IMR-90 (cell line): ENCODE measurements around the gene S1PR2. TPM values are rescaled to one million over a fixed set of nuclear protein-coding genes. Genes with fewer than 3 reads are reported as not detected.

Source experiments
- ATAC-seq: fragments of 200-7000 bp; cut with Tn5 transposase; 2 replicates; pipeline ENCODE4 v1.9.1; 2020; ENCODE audit warnings: low read depth, mild to moderate bottlenecking, moderate library complexity
- BruUV-seq: library from RNA; stranded (reverse); fragments of 400-500 nt; replicated peaks from 2 replicates; lab custom pipeline; 2021; lab: Mats Ljungman, UMichigan
- CTCF ChIA-PET: fragments of 300-600 bp; formaldehyde crosslinking; extraction: SDS; loops from one replicate; lab custom pipeline; 2021; ENCODE audit warnings: antibody characterized with exemption; lab: Yijun Ruan, JAX
- POLR2A ChIA-PET: fragments of 300-600 bp; sonication (Branson Sonifier 250); formaldehyde crosslinking; loops from one replicate; lab custom pipeline; 2022; ENCODE audit warnings: antibody characterized with exemption; ENCODE audit not compliant: unreplicated experiment; lab: Charles Lee
- DNase-seq: peaks from one replicate; pipeline ENCODE4 v3.0.0; 2013
- H2AFZ ChIP-seq: replicated peaks from 2 replicates; pipeline ENCODE3; 2013; ENCODE audit warnings: low read length, mild to moderate bottlenecking; ENCODE audit not compliant: poor library complexity
- H2AK5ac ChIP-seq: 2 replicates; pipeline ENCODE4 v1.6.1; 2013; ENCODE audit warnings: low read depth, low read length, inconsistent platforms
- H2AK9ac ChIP-seq: replicated peaks from 2 replicates; pipeline ENCODE3; 2013; ENCODE audit warnings: mild to moderate bottlenecking, low read depth, low read length, moderate library complexity; ENCODE audit not compliant: poor library complexity
- H2BK120ac ChIP-seq: 2 replicates; pipeline ENCODE4 v1.6.1; 2013; ENCODE audit warnings: low read depth, low read length, inconsistent platforms
- H2BK15ac ChIP-seq: 3 replicates; pipeline ENCODE4 v1.6.1; 2013; ENCODE audit warnings: low read depth, low read length, inconsistent platforms
- H2BK20ac ChIP-seq: 2 replicates; pipeline ENCODE4 v1.6.1; 2013; ENCODE audit warnings: low read depth, mild to moderate bottlenecking, inconsistent platforms, low read length, moderate library complexity
- H2BK5ac ChIP-seq: 2 replicates; pipeline ENCODE4 v1.6.1; 2013; ENCODE audit warnings: mild to moderate bottlenecking, low read depth, low read length, inconsistent platforms; ENCODE audit not compliant: poor library complexity, severe bottlenecking
- H3K14ac ChIP-seq: replicated peaks from 2 replicates; pipeline ENCODE4 v1.6.1; 2013; ENCODE audit warnings: low read depth, low read length, inconsistent platforms
- H3K18ac ChIP-seq: 2 replicates; pipeline ENCODE4 v1.6.1; 2013; ENCODE audit warnings: low read depth, low read length, control low read depth
- H3K23ac ChIP-seq: 2 replicates; pipeline ENCODE4 v1.6.1; 2013; ENCODE audit warnings: low read depth, low read length, inconsistent platforms
- H3K27ac ChIP-seq: 2 replicates; pipeline ENCODE4 v1.5.1; 2013; ENCODE audit warnings: mild to moderate bottlenecking, control low read depth, low read length; ENCODE audit not compliant: insufficient read depth
- H3K27me3 ChIP-seq: 2 replicates; pipeline ENCODE4 v1.6.1; 2013; ENCODE audit warnings: low read length; ENCODE audit not compliant: control insufficient read depth, insufficient read depth
- H3K36me3 ChIP-seq: 2 replicates; pipeline ENCODE4 v1.6.1; 2013; ENCODE audit warnings: low read length, mixed read lengths; ENCODE audit not compliant: control insufficient read depth, insufficient read depth
- H3K4ac ChIP-seq: 2 replicates; pipeline ENCODE4 v1.6.1; 2013; ENCODE audit warnings: low read depth, low read length, inconsistent platforms
- H3K4me1 ChIP-seq: 2 replicates; pipeline ENCODE4 v1.6.1; 2013; ENCODE audit warnings: low read length, mixed read lengths; ENCODE audit not compliant: control insufficient read depth, insufficient read depth
- H3K4me2 ChIP-seq: 2 replicates; pipeline ENCODE4 v1.6.1; 2013; ENCODE audit warnings: low read depth, mild to moderate bottlenecking, control low read depth, low read length, moderate library complexity
- H3K4me3 ChIP-seq: 2 replicates; pipeline ENCODE4 v1.5.1; 2013; ENCODE audit warnings: low read depth, mild to moderate bottlenecking, control low read depth, low read length, moderate library complexity; ENCODE audit not compliant: insufficient read depth
- H3K56ac ChIP-seq: 2 replicates; pipeline ENCODE4 v1.6.1; 2013; ENCODE audit warnings: low read length, inconsistent platforms; ENCODE audit not compliant: insufficient read depth; ENCODE audit errors: extremely low read depth
- H3K79me1 ChIP-seq, 2 experiments: 2 replicates each; pipeline ENCODE4 v1.6.1; 2013; ENCODE audit warnings: low read length in 2 of 2, inconsistent platforms in 1 of 2, low read depth in 1 of 2
- H3K9ac ChIP-seq: 2 replicates; pipeline ENCODE4 v1.6.1; 2013; ENCODE audit warnings: low read depth, low read length, control low read depth
- H3K9me1 ChIP-seq: 2 replicates; pipeline ENCODE4 v1.6.1; 2013; ENCODE audit warnings: low read length, inconsistent platforms; ENCODE audit not compliant: insufficient read depth
- H3K9me3 ChIP-seq: 2 replicates; pipeline ENCODE4 v1.6.1; 2013; ENCODE audit warnings: low read length; ENCODE audit not compliant: control insufficient read depth, insufficient read depth
- H4K20me1 ChIP-seq: 2 replicates; pipeline ENCODE4 v1.6.1; 2013; ENCODE audit warnings: low read length, inconsistent platforms; ENCODE audit not compliant: insufficient read depth
- H4K5ac ChIP-seq: 2 replicates; pipeline ENCODE4 v1.6.1; 2013; ENCODE audit warnings: mild to moderate bottlenecking, low read depth, low read length, control low read depth
- H4K8ac ChIP-seq, 2 experiments: 2 replicates each; pipeline ENCODE4 v1.6.1; 2013; ENCODE audit warnings: low read depth in 2 of 2, low read length in 2 of 2, control low read depth in 1 of 2, inconsistent platforms in 1 of 2
- H4K91ac ChIP-seq: 2 replicates; pipeline ENCODE4 v1.6.1; 2013; ENCODE audit warnings: low read depth, low read length, inconsistent platforms; ENCODE audit not compliant: insufficient read depth
- BHLHE40 ChIP-seq: fragments of 150-350 bp; IDR thresholded peaks from 2 replicates; pipeline ENCODE4 v1.6.1; 2016; ENCODE audit warnings: mild to moderate bottlenecking, low read depth, low read length
- CHD1 ChIP-seq: IDR thresholded peaks from 2 replicates; pipeline ENCODE4 v1.6.1; 2012; ENCODE audit warnings: low read depth, low read length, improper control_type of control experiment
- MAZ ChIP-seq: IDR thresholded peaks from 2 replicates; pipeline ENCODE4 v1.6.1; 2012; ENCODE audit warnings: low read depth, mild to moderate bottlenecking, low read length, improper control_type of control experiment, moderate library complexity, borderline replicate concordance
- MXI1 ChIP-seq: IDR thresholded peaks from 2 replicates; pipeline ENCODE4 v1.6.1; 2012; ENCODE audit warnings: low read depth, mild to moderate bottlenecking, low read length, moderate library complexity, borderline replicate concordance
- NFE2L2 ChIP-seq: fragments of 150-350 bp; IDR thresholded peaks from 2 replicates; pipeline ENCODE4 v1.6.1; 2016; ENCODE audit warnings: low read depth, mild to moderate bottlenecking, low read length
- POLR2A ChIP-seq: IDR thresholded peaks from 2 replicates; pipeline ENCODE4 v1.6.1; 2012; ENCODE audit warnings: mild to moderate bottlenecking, low read depth, low read length
- RFX5 ChIP-seq: IDR thresholded peaks from 2 replicates; pipeline ENCODE4 v1.8.0; 2012; ENCODE audit warnings: low read depth, mild to moderate bottlenecking, low read length, moderate library complexity
- WGBS, 2 experiments: methylation state at CpG; one replicate each; pipeline versions ENCODE4 v1.1.5 to v1.1.7; 2013; ENCODE audit warnings: missing lambda C conversion rate in 2 of 2; ENCODE audit not compliant: insufficient read length in 1 of 2; ENCODE audit errors: extremely low coverage in 2 of 2; 5-methylcytosine and 5-hydroxymethylcytosine counted together
- dilution Hi-C: fragments of 300-500 bp; cut with HindIII; formaldehyde crosslinking; loops from one replicate; pipeline ENCODE4 v1.14.3; 2018; ENCODE audit warnings: low sequenced_read_pairs; ENCODE audit not compliant: unreplicated experiment
- in situ Hi-C: fragments of 300-500 bp; cut with MboI; formaldehyde crosslinking; loops from 3 replicates; pipeline ENCODE4 v1.14.3; 2019; ENCODE audit warnings: low sequenced_read_pairs, inconsistent platforms, mixed read lengths
- intact Hi-C: fragments of 100-400 bp; cut with micrococcal nuclease; formaldehyde crosslinking; loops from 2 replicates; pipeline ENCODE4 v1.10.0; 2022
- polyA plus RNA-seq, 3 experiments: library from polyadenylated mRNA; depleted of rRNA; stranded (reverse); fragments of >200 nt; gene quantifications; 2 replicates each; pipeline ENCODE4 v1.2.3, GENCODE V29; 2012; ENCODE audit warnings: low replicate concordance in 1 of 3
- total RNA-seq: library from RNA; depleted of rRNA; stranded (reverse); fragments of >200 nt; gene quantifications from 2 replicates; pipeline ENCODE4 v1.2.3, GENCODE V29; 2012
- TF ChIP-seq, protein P1 (sequence below): fragments of 150-350 bp; IDR thresholded peaks from 2 replicates; pipeline ENCODE4 v1.6.1; 2016; ENCODE audit warnings: low read depth, mild to moderate bottlenecking, low read length, moderate library complexity, borderline replicate concordance
- TF ChIP-seq, protein P2 (sequence below): conservative IDR thresholded peaks from 2 replicates; pipeline ENCODE4 v1.5.1; 2012; ENCODE audit warnings: mild to moderate bottlenecking, low read depth, low read length, improper control_type of control experiment
- TF ChIP-seq, protein P3 (sequence below): fragments of 150-350 bp; IDR thresholded peaks from 2 replicates; pipeline ENCODE4 v1.6.1; 2017; ENCODE audit warnings: mild to moderate bottlenecking, antibody characterized with exemption, low read length, low read depth

S1PR2 gene
- total and polyA plus RNA-seq, 2 of the 4 experiments (the other 2 are of a cell fraction): 14.0 to 15.0 TPM

DNA sequence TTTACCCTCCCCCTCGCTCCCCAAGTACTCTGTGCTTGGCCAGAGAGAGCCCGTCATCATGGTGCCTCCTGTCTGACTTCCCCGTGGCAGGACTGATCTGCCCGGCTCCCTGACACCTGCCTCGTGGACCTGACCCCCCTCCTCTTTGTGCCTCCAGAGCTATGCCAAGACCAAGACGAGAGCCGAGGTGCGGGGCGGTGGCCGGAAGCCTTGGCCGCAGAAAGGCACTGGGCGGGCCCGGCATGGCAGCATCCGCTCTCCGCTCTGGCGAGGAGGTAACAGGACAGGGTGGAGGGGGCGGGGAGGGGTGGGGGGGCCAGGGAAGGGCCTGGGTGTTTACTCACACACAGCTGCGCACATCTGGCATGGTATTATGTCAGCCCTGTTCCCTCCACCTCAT lies 25.4 kb upstream of the S1PR2 start:
- 0 out of 2 replicates have a peak, but pooled peaks cover 2% of the 10 kb centered on the region for H3K4me1 ChIP-seq
- no peak overlapping the region for H3K4me3 ChIP-seq
- H2BK20ac ChIP-seq: no peak overlapping the region
- H2AK5ac ChIP-seq: no peak overlapping the region
- H2AFZ ChIP-seq: no peak overlapping the region
- no peaks in the 10 kb centered on the region for H3K9me1 ChIP-seq
- no peak overlapping the region for H2BK120ac ChIP-seq
- DNase-seq (no peak), ATAC-seq (no peak)
- 94% methylated on average over 3 of the region's 18 CpGs; no CpG with 5 or more reads in 1 of the 2 experiments for WGBS, 2 experiments
- CTCF ChIA-PET: no interaction called here
- no peak overlapping the region for H3K27ac ChIP-seq
- no peaks in the 10 kb centered on the region for H4K20me1 ChIP-seq
- H3K14ac ChIP-seq: no peak overlapping the region
- no peak overlapping the region for H2BK5ac ChIP-seq
- H2AK9ac ChIP-seq: no peak overlapping the region
- dilution Hi-C loops (no loop called here), intact Hi-C loops (loop anchor here (10.0 kb wide), 1 partner anchor 232 kb away; no protein-coding TSS in a partner anchor), in situ Hi-C loops (no loop called here)
- H4K91ac ChIP-seq: no peak overlapping the region
- no peak overlapping the region for H4K5ac ChIP-seq
- H3K56ac ChIP-seq: no peak overlapping the region
- H3K27me3 ChIP-seq: no peaks in the 10 kb centered on the region
- H3K79me1 ChIP-seq: peaks cover 10 to 26% of the 10 kb centered on the region in 2 experiments
- H3K18ac ChIP-seq: no peak overlapping the region
- no TSS peak for BruUV-seq
- H3K9me3 ChIP-seq: no peaks in the 10 kb centered on the region
- TF ChIP-seq, protein P1, sequence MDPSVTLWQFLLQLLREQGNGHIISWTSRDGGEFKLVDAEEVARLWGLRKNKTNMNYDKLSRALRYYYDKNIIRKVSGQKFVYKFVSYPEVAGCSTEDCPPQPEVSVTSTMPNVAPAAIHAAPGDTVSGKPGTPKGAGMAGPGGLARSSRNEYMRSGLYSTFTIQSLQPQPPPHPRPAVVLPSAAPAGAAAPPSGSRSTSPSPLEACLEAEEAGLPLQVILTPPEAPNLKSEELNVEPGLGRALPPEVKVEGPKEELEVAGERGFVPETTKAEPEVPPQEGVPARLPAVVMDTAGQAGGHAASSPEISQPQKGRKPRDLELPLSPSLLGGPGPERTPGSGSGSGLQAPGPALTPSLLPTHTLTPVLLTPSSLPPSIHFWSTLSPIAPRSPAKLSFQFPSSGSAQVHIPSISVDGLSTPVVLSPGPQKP: no peak
- TF ChIP-seq POLR2A: no peak
- TF ChIP-seq MXI1: no peak
- no peak for TF ChIP-seq CHD1
- TF ChIP-seq NFE2L2: no peak
- no peak for TF ChIP-seq BHLHE40
- no peak for TF ChIP-seq RFX5
- no peak for TF ChIP-seq MAZ
- TF ChIP-seq, protein P2, sequence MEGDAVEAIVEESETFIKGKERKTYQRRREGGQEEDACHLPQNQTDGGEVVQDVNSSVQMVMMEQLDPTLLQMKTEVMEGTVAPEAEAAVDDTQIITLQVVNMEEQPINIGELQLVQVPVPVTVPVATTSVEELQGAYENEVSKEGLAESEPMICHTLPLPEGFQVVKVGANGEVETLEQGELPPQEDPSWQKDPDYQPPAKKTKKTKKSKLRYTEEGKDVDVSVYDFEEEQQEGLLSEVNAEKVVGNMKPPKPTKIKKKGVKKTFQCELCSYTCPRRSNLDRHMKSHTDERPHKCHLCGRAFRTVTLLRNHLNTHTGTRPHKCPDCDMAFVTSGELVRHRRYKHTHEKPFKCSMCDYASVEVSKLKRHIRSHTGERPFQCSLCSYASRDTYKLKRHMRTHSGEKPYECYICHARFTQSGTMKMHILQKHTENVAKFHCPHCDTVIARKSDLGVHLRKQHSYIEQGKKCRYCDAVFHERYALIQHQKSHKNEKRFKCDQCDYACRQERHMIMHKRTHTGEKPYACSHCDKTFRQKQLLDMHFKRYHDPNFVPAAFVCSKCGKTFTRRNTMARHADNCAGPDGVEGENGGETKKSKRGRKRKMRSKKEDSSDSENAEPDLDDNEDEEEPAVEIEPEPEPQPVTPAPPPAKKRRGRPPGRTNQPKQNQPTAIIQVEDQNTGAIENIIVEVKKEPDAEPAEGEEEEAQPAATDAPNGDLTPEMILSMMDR: no peak
- TF ChIP-seq, protein P3, sequence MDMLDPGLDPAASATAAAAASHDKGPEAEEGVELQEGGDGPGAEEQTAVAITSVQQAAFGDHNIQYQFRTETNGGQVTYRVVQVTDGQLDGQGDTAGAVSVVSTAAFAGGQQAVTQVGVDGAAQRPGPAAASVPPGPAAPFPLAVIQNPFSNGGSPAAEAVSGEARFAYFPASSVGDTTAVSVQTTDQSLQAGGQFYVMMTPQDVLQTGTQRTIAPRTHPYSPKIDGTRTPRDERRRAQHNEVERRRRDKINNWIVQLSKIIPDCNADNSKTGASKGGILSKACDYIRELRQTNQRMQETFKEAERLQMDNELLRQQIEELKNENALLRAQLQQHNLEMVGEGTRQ: no peak
- peaks cover 36% of the 10 kb centered on the region for H3K36me3 ChIP-seq
- H2BK15ac ChIP-seq: no peak overlapping the region
- no peak overlapping the region for H3K4me2 ChIP-seq
- H3K4ac ChIP-seq: no peak overlapping the region
- no peak overlapping the region for H4K8ac ChIP-seq
- no peak overlapping the region for H3K9ac ChIP-seq
- H3K23ac ChIP-seq: no peak overlapping the region
- POLR2A ChIA-PET: no interaction called here
